GM13977 (cell line): ENCODE data around the gene ELOB.

ENCODE experiments used
- DNase-seq: peaks from one replicate; pipeline ENCODE4 v3.0.0; 2012; ENCODE audit warnings: low spot score
- CTCF ChIP-seq: IDR thresholded peaks from 2 replicates; pipeline ENCODE4 v1.5.1; 2012; ENCODE audit warnings: mild to moderate bottlenecking, control low read depth; ENCODE audit not compliant: insufficient read depth; ENCODE audit errors: extremely low read depth, missing control alignments
- in situ Hi-C: fragments of 300-500 bp; cut with MboI; formaldehyde crosslinking; loops from one replicate; pipeline ENCODE4 v1.12.0; 2022; ENCODE audit warnings: low sequenced_read_pairs, low pct_unique_long_range_greater_than_20kb, mixed read lengths, inconsistent platforms; ENCODE audit not compliant: unreplicated experiment

ELOB gene

GRCh38 chr16:2764718-2765117 is 12.4 kb downstream of the ELOB start:
- in situ Hi-C loops: no loop called here
- DNase-seq: no peak
- TF ChIP-seq CTCF: no peak

GRCh38 chr16:2763173-2763572 is 13.9 kb downstream of the ELOB start:
- no peak for DNase-seq
- in situ Hi-C loops: no loop called here
- TF ChIP-seq CTCF: no peak

- TF ChIP-seq CTCF: no peak
- in situ Hi-C loops: no loop called here
- no peak for DNase-seq
Observed at GRCh38 chr16:2762711-2763110, 14.4 kb downstream of the ELOB start.

- in situ Hi-C loops: no loop called here
- no peak for TF ChIP-seq CTCF
- DNase-seq: no peak
Observed at GRCh38 chr16:2761886-2762583, 15.0 kb downstream of the ELOB start.

- in situ Hi-C loops: no loop called here
- TF ChIP-seq CTCF: no peak
- DNase-seq: no peak
Observed at GRCh38 chr16:2761472-2761871, 15.6 kb downstream of the ELOB start.

- in situ Hi-C loops: no loop called here
- TF ChIP-seq CTCF: no peak
- DNase-seq: no peak
Observed at GRCh38 chr16:2757344-2757743, 19.7 kb downstream of the ELOB start.
